Natural killer cell (primary cell): ENCODE results near the gene PNPO. TPM values are rescaled to one million over a fixed set of nuclear protein-coding genes. Genes with fewer than 3 reads are reported as not detected.
A peak's percentile ranks its signal among the peaks of the same experiment; 100 is the strongest.

Experiments
- ATAC-seq, 3 donors: fragments of 150-1000 bp in 2 of 3; fragments of 200-7000 bp in 1 of 3; cut with Tn5 transposase; 1 replicate in 1 of 3; 2 replicates in 2 of 3; pipeline ENCODE4 v1.10.0; 2021; ENCODE audit warnings: mild to moderate bottlenecking in 2 of 3, moderate library complexity in 2 of 3
- DNase-seq, 2 donors: peaks; one replicate each; pipeline versions ENCODE4 v3.0.0 to v3.0.0-alpha.2; 2013 to 2021; ENCODE audit warnings: mixed read lengths in 1 of 2
- H3K27ac ChIP-seq: one replicate; pipeline ENCODE4 v1.5.1; 2013; ENCODE audit warnings: mild to moderate bottlenecking, low read length
- H3K27me3 ChIP-seq: one replicate; pipeline ENCODE4 v1.6.1; 2013; ENCODE audit warnings: low read length; ENCODE audit not compliant: control insufficient read depth, insufficient read depth
- H3K36me3 ChIP-seq: one replicate; pipeline ENCODE4 v1.6.1; 2013; ENCODE audit warnings: low read length; ENCODE audit not compliant: control insufficient read depth, insufficient read depth
- H3K4me1 ChIP-seq: one replicate; pipeline ENCODE4 v1.6.1; 2013; ENCODE audit warnings: low read length; ENCODE audit not compliant: control insufficient read depth, insufficient read depth
- H3K4me3 ChIP-seq: one replicate; pipeline ENCODE4 v1.5.1; 2013; ENCODE audit warnings: low read length
- H3K9me3 ChIP-seq: one replicate; pipeline ENCODE4 v1.6.1; 2013; ENCODE audit warnings: low read length; ENCODE audit not compliant: control insufficient read depth, insufficient read depth
- H3K27ac Mint-ChIP-seq, 2 donors: one replicate each; pipeline ENCODE4 v1.8.0; 2022; ENCODE audit warnings: mild to moderate bottlenecking in 2 of 2, mixed read lengths in 2 of 2, moderate library complexity in 1 of 2
- H3K27me3 Mint-ChIP-seq, 2 donors: one replicate each; pipeline ENCODE4 v1.8.0; 2022; ENCODE audit warnings: low read depth in 2 of 2, mixed read lengths in 2 of 2
- H3K36me3 Mint-ChIP-seq: one replicate; pipeline ENCODE4 v1.8.0; 2022; ENCODE audit warnings: mixed read lengths
- H3K4me1 Mint-ChIP-seq, 2 donors: one replicate each; pipeline ENCODE4 v1.8.0; 2022; ENCODE audit warnings: mixed read lengths in 2 of 2
- H3K4me3 Mint-ChIP-seq: one replicate; pipeline ENCODE4 v1.8.0; 2022; ENCODE audit warnings: mild to moderate bottlenecking, moderate library complexity, mixed read lengths
- H3K9me3 Mint-ChIP-seq, 2 donors: one replicate each; pipeline ENCODE4 v1.8.0; 2022; ENCODE audit warnings: mixed read lengths in 2 of 2
- CTCF ChIP-seq: fragments of 200-600 bp; IDR thresholded peaks from one replicate; pipeline ENCODE4 v1.8.0; 2022; ENCODE audit warnings: antibody characterized with exemption
- WGBS: methylation state at CpG from one replicate; pipeline ENCODE4 v1.1.7; 2013; ENCODE audit warnings: missing lambda C conversion rate; ENCODE audit not compliant: insufficient coverage; 5-methylcytosine and 5-hydroxymethylcytosine counted together
- intact Hi-C: fragments of 100-400 bp; cut with micrococcal nuclease; formaldehyde crosslinking; loops from one replicate; pipeline ENCODE4 v1.14.2; 2022
- total RNA-seq, 4 donors: library from RNA; stranded (reverse); fragments of 120-200 nt in 1 of 4; gene quantifications; one replicate each; pipeline versions ENCODE4 v1.2.3 to v1.2.4, GENCODE V29; 2013 to 2022

PNPO gene
- total RNA-seq, 3 donors from 2014 or later (not counting 1 experiment from before 2014, with no cell fraction given): 6.0 to 10.9 (median 9.3) TPM

- peaks cover 6% of the 10 kb centered on the region for H3K36me3 ChIP-seq
- 52% methylated on average over 3 of the region's 3 CpGs for WGBS
- H3K4me3 ChIP-seq: no peak overlapping the region
- intact Hi-C loops: loop anchor here (2.0 to 10.0 kb wide), 4 partner anchors 21 to 155 kb away; partner anchors contain the start of genes CBX1, CDK5RAP3, LRRC46 and MRPL10
- TF ChIP-seq CTCF: no peak
- H3K9me3 ChIP-seq: no peaks in the 10 kb centered on the region
- Mint-ChIP-seq H3K4me1 (peaks cover 16 to 27% of the 10 kb centered on the region in 2 donors), H3K27me3 (no peaks in the 10 kb centered on the region), H3K4me3 (no peak overlapping the region), H3K27ac (peak overlapping the region in 1 of 2 donors; percentile 83), H3K36me3 (no peaks in the 10 kb centered on the region), H3K9me3 (no peaks in the 10 kb centered on the region)
- no peaks in the 10 kb centered on the region for H3K27me3 ChIP-seq
- H3K4me1 ChIP-seq: peaks cover 33% of the 10 kb centered on the region
- H3K27ac ChIP-seq: no peak overlapping the region
- ATAC-seq: no peak
- DNase-seq: peak in 1 of 2 donors; percentile 53
These were observed 8.6 kb downstream of the PNPO start for GRCh38 chr17:47949946-47950345.

- intact Hi-C loops: no loop called here
- DNase-seq: no peak
- Mint-ChIP-seq H3K4me1 (peaks cover 11 to 22% of the 10 kb centered on the region in 2 donors), H3K36me3 (no peaks in the 10 kb centered on the region), H3K4me3 (no peak overlapping the region), H3K27ac (no peak overlapping the region), H3K27me3 (no peaks in the 10 kb centered on the region), H3K9me3 (no peaks in the 10 kb centered on the region)
- H3K27ac ChIP-seq: no peak overlapping the region
- no peaks in the 10 kb centered on the region for H3K27me3 ChIP-seq
- H3K4me3 ChIP-seq: no peak overlapping the region
- no peaks in the 10 kb centered on the region for H3K9me3 ChIP-seq
- peaks cover 6% of the 10 kb centered on the region for H3K36me3 ChIP-seq
- 79% methylated on average over 3 of the region's 4 CpGs for WGBS
- no peak for TF ChIP-seq CTCF
- no peak for ATAC-seq
- H3K4me1 ChIP-seq: peaks cover 28% of the 10 kb centered on the region
These were observed 9.1 kb downstream of the PNPO start for GRCh38 chr17:47950448-47950847.

- intact Hi-C loops: no loop called here
- no peaks in the 10 kb centered on the region for H3K27me3 Mint-ChIP-seq
- H3K36me3 Mint-ChIP-seq: no peaks in the 10 kb centered on the region
- no peaks in the 10 kb centered on the region for H3K27me3 ChIP-seq
- H3K9me3 Mint-ChIP-seq: no peaks in the 10 kb centered on the region
- 56% methylated on average over 12 of the region's 12 CpGs for WGBS
- no peak overlapping the region for H3K27ac Mint-ChIP-seq
- no peak for ATAC-seq
- no peak for DNase-seq
- TF ChIP-seq CTCF: no peak
- no peak overlapping the region for H3K27ac ChIP-seq
- H3K4me1 ChIP-seq: peaks cover 21% of the 10 kb centered on the region
- H3K4me3 ChIP-seq: no peak overlapping the region
- H3K36me3 ChIP-seq: no peaks in the 10 kb centered on the region
- H3K4me1 Mint-ChIP-seq: peaks cover 8 to 13% of the 10 kb centered on the region in 2 donors
- H3K4me3 Mint-ChIP-seq: no peak overlapping the region
- H3K9me3 ChIP-seq: no peaks in the 10 kb centered on the region
These were observed 11.0 kb downstream of the PNPO start for GRCh38 chr17:47952171-47953021.
